K562 (cell line): ENCODE results near the gene RFNG. TPM values are rescaled to one million over a fixed set of nuclear protein-coding genes. Genes with fewer than 3 reads are reported as not detected.
A peak's percentile ranks its signal among the peaks of the same experiment; 100 is the strongest.

Experiments
- ATF1 ChIP-seq, 2 experiments: fragments of 450-650 bp in 1 of 2; IDR thresholded peaks; 2 replicates each; pipeline ENCODE4 v1.6.1; 2016; ENCODE audit warnings: missing compliant biosample characterization in 1 of 2, missing genetic modification characterization in 1 of 2
- BMI1 ChIP-seq: fragments of 150-350 bp; IDR thresholded peaks from 2 replicates; pipeline ENCODE4 v1.6.1; 2014; ENCODE audit warnings: low read length
- CBFA2T2 ChIP-seq: fragments of 450-650 bp; conservative IDR thresholded peaks from 2 replicates; pipeline ENCODE4 v1.6.1; 2017; ENCODE audit warnings: mild to moderate bottlenecking
- FOXM1 ChIP-seq, 2 experiments: fragments of 450-650 bp in 1 of 2; sonication (generic) in 1 of 2; formaldehyde crosslinking in 1 of 2; IDR thresholded peaks; 2 replicates each; pipeline versions ENCODE4 v1.6.1 to v1.9.0; 2017 to 2022; ENCODE audit warnings: low read depth in 2 of 2, mild to moderate bottlenecking in 2 of 2, missing genetic modification reagents in 1 of 2, moderate library complexity in 1 of 2
- KLF10 ChIP-seq: fragments of 250-450 bp; sonication (Bioruptor Pico); IDR thresholded peaks from 2 replicates; pipeline ENCODE4 v1.6.1; 2021; ENCODE audit warnings: matching md5 sums
- MAFK ChIP-seq: IDR thresholded peaks from 2 replicates; pipeline ENCODE4 v1.6.1; 2011; ENCODE audit warnings: low read length, improper control_type of control experiment
- MNT ChIP-seq, 2 experiments: fragments of 450-650 bp; conservative IDR thresholded peaks; 2 replicates each; pipeline ENCODE4 v1.6.1; 2017; ENCODE audit warnings: mild to moderate bottlenecking in 2 of 2, moderate library complexity in 2 of 2
- MYNN ChIP-seq, 2 experiments: sonication (generic); formaldehyde crosslinking in 1 of 2; IDR thresholded peaks; 2 replicates each; pipeline versions ENCODE4 v1.5.0 to v1.6.1; 2016 to 2020; ENCODE audit warnings: antibody characterized with exemption in 1 of 2, missing genetic modification reagents in 1 of 2
- NUFIP1 ChIP-seq: fragments of 450-650 bp; IDR thresholded peaks from 2 replicates; pipeline ENCODE4 v1.6.1; 2018; ENCODE audit not compliant: partially characterized antibody
- PHTF2 ChIP-seq: fragments of 250-450 bp; sonication (Bioruptor Pico); IDR thresholded peaks from 2 replicates; pipeline ENCODE4 v1.5.0; 2021; ENCODE audit warnings: mild to moderate bottlenecking
- POLR2A ChIP-seq: fragments of 450-650 bp; conservative IDR thresholded peaks from 2 replicates; pipeline ENCODE4 v1.6.1; 2016
- RBM22 ChIP-seq: fragments of 200-400 bp; formaldehyde crosslinking; IDR thresholded peaks from 2 replicates; pipeline ENCODE4 v1.6.1; 2018; ENCODE audit warnings: low read length, low read depth; ENCODE audit not compliant: poor library complexity, severe bottlenecking
- RUNX1 ChIP-seq: sonication (generic); IDR thresholded peaks from 2 replicates; pipeline ENCODE4 v1.6.1; 2016; ENCODE audit warnings: antibody characterized with exemption, low read depth
- TRIM24 ChIP-seq, 2 experiments: fragments of 450-650 bp; IDR thresholded peaks; 2 replicates each; pipeline ENCODE4 v1.6.1; 2016
- TSC22D4 ChIP-seq: fragments of 450-650 bp; IDR thresholded peaks from 2 replicates; pipeline ENCODE4 v1.6.1; 2016; ENCODE audit warnings: missing genetic modification characterization, missing biosample characterization, control low read depth
- ZBTB26 ChIP-seq: fragments of 450-650 bp; formaldehyde crosslinking; IDR thresholded peaks from 2 replicates; pipeline ENCODE4 v1.4.0; 2022; ENCODE audit warnings: missing genetic modification characterization
- ZKSCAN3 ChIP-seq: fragments of 250-450 bp; sonication (Bioruptor Pico); IDR thresholded peaks from 2 replicates; pipeline ENCODE4 v1.4.0; 2020
- ZNF133 ChIP-seq: fragments of 250-450 bp; sonication (Bioruptor Pico); IDR thresholded peaks from 2 replicates; pipeline ENCODE4 v1.4.0; 2020; ENCODE audit warnings: mild to moderate bottlenecking
- ZNF766 ChIP-seq: fragments of 200-800 bp; sonication (Bioruptor generic); conservative IDR thresholded peaks from 2 replicates; pipeline ENCODE4 v1.6.1; 2016; ENCODE audit warnings: missing genetic modification characterization, missing compliant biosample characterization
- polyA plus RNA-seq, 8 experiments: library from polyadenylated mRNA; depleted of rRNA in 4 of 8; stranded (reverse) in 5 of 8; unstranded in 3 of 8; fragments of >200 nt; fragmentation: Nextera tagmentation in 2 of 8; fragmentation: Illumina TruSeq in 1 of 8; extraction: Ambion mirVana in 2 of 8; extraction: Trizol in 1 of 8; gene quantifications; 2 replicates each; pipeline versions ENCODE4 v1.2.1 to v1.2.3, GENCODE V29; 2011 to 2014; ENCODE audit warnings: inconsistent platforms in 1 of 8, missing spikeins in 1 of 8
- total RNA-seq, 7 experiments: library from RNA; depleted of rRNA in 6 of 7; stranded (reverse); fragments of >200 nt in 6 of 7; fragmentation: Illumina TruSeq in 2 of 7; extraction: Trizol in 2 of 7; gene quantifications; 2 replicates each; pipeline versions ENCODE4 v1.2.1 to v1.2.3, GENCODE V29; 2011 to 2021; ENCODE audit warnings: low replicate concordance in 1 of 7
- TF ChIP-seq, protein P1 (sequence below): sonication (generic); formaldehyde crosslinking; IDR thresholded peaks from 2 replicates; pipeline ENCODE4 v1.8.1; 2023; ENCODE audit warnings: missing genetic modification reagents, mild to moderate bottlenecking, borderline replicate concordance
- TF ChIP-seq, protein P2 (sequence below): sonication (generic); formaldehyde crosslinking; IDR thresholded peaks from 2 replicates; pipeline ENCODE4 v1.9.0; 2022; ENCODE audit warnings: mild to moderate bottlenecking, missing genetic modification reagents

The RFNG gene
- total and polyA plus RNA-seq, 9 of the 15 experiments (the other 6 are each of a cell fraction or from before 2014, with no cell fraction given): 0.32 to 32.8 (median 9.5) TPM

DNA sequence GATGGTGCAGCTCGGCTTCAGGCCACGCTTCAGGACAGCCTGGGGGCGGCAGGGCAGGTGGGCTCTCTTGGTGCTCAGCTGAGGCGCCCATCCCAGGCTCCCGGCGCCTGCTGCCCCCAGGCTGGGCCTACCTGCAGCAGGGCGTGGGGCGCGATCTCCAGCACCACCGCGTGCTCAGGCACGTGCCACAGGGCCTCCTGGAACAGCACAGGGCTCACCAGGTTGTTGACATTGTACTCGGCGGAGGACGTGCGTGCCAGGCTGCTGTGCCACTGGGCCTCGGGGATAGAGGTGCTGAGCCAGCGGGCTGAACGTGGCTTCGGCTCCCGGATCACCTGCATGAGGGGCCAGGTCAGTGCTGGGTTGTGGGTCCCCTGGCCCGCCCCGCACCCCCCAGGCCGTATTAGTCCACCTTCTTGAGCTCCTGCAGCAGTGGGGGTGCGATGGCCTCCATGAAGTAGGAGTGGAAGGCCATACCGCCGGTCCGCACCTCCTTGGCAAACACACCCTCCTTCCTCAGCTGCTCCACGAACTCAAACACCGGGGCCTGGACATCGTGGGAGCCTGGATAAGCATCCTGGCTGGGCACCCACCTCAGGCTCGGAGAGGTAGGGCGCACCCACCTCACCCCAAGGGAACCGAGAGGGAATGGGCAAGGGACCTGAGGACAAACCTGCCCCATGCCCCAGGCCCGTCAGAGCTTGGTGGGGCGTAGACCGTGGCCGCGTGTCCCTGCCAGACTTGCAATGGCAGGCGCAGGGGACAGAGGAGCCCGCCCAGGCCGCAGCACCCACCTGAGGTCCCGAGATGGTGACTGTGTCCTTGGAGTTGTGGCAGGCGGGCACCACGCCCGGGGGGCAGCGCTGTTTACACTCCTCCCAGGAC is 37.5 kb upstream of the RFNG start (continued):
- TF ChIP-seq ATF1 (CRISPR knock-in tag; IDR thresholded peaks at IDR 0.05) (no peak), ATF1 (tag; IDR thresholded peaks at IDR 0.05) (no peak), FOXM1 (IDR thresholded peaks at IDR 0.05; ENCODE audit: low read depth) (no peak), FOXM1 (CRISPR knock-in tag; IDR thresholded peaks at IDR 0.05; ENCODE audit: low read depth) (no peak), ZKSCAN3 (CRISPR knock-in tag) (no peak), PHTF2 (no peak), ZNF766 (CRISPR knock-in tag) (no peak), RBM22 (peak; percentile 49), MNT (conservative IDR thresholded peaks at IDR 0.05) (no peak), MYNN (IDR thresholded peaks at IDR 0.05) (no peak), MYNN (CRISPR knock-in tag; IDR thresholded peaks at IDR 0.05) (no peak), KLF10 (no peak), TRIM24 (IDR thresholded peaks at IDR 0.05) (no peak), NUFIP1 (no peak), CBFA2T2 (no peak), POLR2A (peak; percentile 49; the same call in 1 of the 2 replicates), RUNX1 (no peak), ZBTB26 (CRISPR knock-in tag) (no peak), BMI1 (no peak), ZNF133 (no peak), MAFK (no peak), TSC22D4 (no peak)
- TF ChIP-seq, protein P1, sequence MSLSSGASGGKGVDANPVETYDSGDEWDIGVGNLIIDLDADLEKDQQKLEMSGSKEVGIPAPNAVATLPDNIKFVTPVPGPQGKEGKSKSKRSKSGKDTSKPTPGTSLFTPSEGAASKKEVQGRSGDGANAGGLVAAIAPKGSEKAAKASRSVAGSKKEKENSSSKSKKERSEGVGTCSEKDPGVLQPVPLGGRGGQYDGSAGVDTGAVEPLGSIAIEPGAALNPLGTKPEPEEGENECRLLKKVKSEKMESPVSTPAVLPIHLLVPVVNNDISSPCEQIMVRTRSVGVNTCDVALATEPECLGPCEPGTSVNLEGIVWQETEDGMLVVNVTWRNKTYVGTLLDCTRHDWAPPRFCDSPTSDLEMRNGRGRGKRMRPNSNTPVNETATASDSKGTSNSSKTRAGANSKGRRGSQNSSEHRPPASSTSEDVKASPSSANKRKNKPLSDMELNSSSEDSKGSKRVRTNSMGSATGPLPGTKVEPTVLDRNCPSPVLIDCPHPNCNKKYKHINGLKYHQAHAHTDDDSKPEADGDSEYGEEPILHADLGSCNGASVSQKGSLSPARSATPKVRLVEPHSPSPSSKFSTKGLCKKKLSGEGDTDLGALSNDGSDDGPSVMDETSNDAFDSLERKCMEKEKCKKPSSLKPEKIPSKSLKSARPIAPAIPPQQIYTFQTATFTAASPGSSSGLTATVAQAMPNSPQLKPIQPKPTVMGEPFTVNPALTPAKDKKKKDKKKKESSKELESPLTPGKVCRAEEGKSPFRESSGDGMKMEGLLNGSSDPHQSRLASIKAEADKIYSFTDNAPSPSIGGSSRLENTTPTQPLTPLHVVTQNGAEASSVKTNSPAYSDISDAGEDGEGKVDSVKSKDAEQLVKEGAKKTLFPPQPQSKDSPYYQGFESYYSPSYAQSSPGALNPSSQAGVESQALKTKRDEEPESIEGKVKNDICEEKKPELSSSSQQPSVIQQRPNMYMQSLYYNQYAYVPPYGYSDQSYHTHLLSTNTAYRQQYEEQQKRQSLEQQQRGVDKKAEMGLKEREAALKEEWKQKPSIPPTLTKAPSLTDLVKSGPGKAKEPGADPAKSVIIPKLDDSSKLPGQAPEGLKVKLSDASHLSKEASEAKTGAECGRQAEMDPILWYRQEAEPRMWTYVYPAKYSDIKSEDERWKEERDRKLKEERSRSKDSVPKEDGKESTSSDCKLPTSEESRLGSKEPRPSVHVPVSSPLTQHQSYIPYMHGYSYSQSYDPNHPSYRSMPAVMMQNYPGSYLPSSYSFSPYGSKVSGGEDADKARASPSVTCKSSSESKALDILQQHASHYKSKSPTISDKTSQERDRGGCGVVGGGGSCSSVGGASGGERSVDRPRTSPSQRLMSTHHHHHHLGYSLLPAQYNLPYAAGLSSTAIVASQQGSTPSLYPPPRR (CRISPR knock-in tag): no peak
- TF ChIP-seq, protein P2, sequence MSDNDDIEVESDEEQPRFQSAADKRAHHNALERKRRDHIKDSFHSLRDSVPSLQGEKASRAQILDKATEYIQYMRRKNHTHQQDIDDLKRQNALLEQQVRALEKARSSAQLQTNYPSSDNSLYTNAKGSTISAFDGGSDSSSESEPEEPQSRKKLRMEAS (CRISPR knock-in tag): no peak
